Activated T-helper 1 cell treated with anti-CD3 and anti-CD28 coated beads, Interleukin-2, amount 50 U/mL, for 16 hours (primary cell): ENCODE results near the gene PTPRK.

Source experiments
- DNase-seq, 2 donors: peaks; one replicate each; pipeline ENCODE4 v3.0.0-alpha.2; 2020; ENCODE audit warnings: low read depth in 1 of 2, low spot score in 1 of 2

PTPRK gene

DNA sequence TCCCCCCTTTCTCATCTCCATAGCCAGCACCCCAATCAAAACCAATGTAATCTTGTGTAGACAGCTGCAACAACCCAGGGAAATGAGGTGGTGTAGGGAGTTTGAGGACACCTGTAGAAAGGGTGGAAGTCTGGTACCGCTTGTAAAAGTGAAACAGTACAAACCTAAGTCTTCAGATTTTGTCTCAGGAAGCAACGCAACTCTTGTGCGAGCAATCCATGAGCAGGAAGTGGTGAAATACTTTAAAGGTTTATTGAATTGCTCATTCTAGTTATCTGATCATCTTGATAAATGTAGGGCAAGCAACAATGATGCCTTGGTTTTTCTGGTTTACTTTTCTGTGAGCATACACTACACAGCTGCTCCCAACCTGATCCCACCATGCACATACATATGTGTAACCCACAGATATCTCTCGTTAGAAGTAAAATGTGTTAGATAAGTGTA is 548.4 kb downstream of the PTPRK start:
- peak in 1 of 2 donors; percentile 30 for DNase-seq

DNA sequence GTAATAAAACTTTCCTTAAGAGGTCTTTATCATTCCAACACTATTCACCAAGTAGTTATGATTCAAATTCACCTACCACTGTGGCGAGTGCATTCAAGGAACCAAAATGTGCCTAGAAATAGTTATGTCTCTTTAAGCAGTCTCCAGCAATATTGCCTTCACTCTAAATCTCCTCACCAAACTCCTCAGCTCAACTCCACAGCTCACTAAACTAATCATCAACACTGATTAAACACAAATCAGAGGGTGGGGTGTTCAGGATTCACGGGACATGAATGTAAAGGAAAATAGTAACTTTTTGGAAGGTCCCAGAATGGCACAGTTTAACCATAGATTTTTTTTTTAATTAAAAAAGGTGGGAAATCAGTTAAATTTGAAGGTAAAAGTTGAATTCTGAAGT is 549.0 kb downstream of the PTPRK start:
- no peak for DNase-seq

DNA sequence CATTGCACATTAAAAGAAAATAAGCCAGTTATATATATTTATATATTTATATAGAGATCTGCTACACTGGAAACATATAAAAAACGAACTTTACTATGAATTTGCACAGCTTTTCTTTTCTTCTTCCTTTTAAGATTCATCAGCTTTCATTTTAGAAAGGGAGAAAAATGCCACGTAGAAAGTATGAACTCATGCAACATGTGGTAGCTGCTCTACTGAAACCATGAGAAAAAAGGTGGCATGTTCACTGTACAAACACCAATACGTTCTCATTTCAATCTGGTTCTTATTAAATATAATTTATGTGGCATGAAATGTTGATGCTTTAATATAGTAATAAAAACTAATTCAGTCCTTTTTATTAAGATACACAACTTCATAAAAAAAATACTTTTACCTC is 550.7 kb downstream of the PTPRK start:
- DNase-seq = no peak

DNA sequence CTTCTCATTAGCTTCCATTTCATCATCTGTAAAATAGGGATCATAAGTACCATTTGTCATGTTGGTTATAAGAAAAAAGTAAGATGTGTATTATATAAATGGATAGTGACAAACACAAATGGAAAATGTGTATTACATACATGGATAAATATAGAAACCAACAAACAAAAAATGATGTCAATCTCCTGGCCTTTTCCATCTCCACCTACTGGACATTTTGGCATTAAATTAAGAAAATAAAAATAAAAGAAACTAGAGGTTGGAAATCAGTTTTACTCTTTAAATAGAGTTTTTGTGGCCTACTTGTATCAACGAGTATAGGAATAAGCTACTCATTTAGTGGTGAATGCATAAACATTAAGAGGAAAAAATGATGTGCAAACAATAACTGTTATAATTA is 552.0 kb downstream of the PTPRK start:
- no peak for DNase-seq

DNA sequence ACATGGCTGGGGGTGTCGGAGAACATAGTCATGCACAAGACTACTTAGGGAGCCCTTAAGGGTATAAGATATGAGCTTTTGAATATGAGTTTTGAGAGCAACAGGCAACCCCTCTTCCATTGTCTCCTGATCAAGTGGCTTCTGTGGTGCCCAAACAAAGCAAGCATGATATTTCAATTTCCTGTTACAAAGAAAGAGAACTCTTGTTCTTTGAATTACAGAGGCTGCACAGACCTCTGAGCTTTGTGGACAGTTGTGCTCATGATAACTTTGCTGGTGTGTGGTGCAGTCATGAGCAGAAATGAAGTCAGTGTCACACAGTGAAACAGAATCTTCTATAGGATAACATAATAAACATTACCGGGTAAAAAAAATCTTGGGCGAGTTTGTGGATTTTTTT is 552.7 kb downstream of the PTPRK start:
- no peak for DNase-seq

DNA sequence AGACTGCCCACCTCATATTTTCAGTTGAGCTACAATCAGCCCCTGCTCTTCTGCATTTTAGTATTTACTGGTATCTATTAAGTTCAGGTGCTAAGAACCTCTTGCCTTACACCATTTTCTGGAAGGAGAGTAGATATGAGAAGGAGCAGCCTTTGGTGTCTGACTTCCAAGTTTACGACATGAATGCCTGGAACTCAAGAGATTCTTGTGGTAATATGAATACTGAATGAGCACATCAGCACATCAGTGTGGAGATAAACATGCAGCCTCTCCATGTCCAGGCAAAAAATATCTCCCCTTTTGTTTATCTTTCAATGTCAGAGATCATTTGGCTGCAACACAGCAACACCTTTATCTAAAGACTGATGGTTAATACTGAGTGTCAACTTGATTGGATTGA is 553.8 kb downstream of the PTPRK start:
- DNase-seq = no peak

DNA sequence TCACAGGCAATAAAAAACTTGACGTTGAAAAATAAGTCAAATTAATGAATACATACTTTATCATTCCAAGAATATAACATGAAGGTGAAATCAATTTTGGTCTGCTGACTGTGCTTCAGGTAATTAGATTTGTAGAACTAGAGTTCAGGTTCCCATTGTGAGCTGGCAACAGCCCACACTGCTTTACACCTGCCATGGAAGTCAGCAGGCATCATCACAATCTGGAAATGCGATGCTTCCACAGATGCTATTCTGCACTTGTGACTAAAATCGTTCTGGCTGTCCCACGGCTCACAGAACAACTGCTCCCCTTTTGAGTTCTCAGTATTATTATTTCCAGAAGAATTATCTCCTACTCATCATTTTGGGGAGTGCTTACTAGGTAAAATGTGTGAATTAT is 556.9 kb downstream of the PTPRK start:
- DNase-seq = no peak

DNA sequence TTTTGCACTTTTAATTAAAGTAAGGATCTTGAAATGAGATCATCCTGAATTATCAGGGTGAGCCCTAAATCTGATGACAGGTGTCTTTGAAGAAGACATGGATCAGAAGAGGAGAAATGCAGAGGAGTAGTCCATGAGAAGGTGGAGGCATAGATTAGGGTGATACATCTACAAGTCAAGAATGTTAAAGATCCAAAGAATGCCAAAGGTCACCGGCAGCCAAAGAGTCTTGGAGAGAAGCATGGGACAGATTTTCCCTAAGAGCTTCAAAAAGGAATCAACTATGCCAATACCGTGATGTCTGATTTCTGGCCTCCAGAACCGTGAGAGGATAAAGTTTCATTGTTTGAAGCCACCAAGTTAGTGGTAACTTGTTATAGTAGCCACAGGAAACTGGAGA is 560.5 kb downstream of the PTPRK start:
- no peak for DNase-seq

DNA sequence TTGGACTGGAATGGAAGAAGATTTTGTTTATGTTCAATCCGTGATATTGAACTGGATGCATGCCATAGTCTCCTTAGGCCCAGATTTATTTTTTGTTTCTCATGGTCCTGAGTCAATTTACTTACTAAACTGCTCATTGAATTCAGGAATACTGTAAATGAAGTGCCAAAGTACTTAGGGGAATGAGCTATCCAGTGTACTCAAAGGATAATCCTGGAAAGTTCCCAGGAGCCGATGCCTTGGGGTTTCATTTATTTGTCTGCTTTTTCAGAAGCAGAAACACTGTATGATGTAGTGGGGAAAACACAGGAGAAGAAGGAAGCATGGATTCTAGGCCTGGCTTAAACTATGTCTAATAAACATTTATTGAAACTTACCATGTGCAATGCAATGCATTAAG is 563.4 kb downstream of the PTPRK start:
- no peak for DNase-seq

DNA sequence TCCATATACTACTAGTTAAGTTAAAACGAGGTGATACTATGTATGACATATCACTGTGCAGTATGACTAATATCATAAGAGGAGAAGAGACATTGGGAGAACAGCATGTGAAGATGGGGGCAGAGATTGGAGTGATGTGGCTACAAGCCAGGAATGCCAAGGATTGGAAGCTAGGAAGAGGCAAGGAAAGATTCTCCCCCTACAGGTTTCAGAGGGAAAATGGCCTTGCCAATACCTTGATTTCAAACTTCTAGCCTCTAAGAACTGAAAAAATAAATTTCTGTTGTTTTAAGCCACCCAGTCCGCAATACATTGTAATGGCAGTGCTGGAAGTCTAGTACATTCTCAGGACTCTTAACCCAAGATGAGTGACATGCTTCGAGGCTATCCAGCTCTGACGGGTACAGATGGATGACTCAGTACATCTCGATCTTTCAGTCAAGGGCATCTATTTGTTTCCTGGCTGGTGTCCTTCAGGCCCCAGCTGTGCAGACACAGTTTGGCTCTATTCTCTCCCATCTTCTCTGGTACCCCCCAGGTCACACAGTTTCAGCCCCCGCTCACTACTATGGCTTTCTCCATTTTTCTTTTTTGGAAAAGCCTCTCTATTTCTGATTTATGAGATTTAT is 564.0 kb downstream of the PTPRK start:
- no peak for DNase-seq

DNA sequence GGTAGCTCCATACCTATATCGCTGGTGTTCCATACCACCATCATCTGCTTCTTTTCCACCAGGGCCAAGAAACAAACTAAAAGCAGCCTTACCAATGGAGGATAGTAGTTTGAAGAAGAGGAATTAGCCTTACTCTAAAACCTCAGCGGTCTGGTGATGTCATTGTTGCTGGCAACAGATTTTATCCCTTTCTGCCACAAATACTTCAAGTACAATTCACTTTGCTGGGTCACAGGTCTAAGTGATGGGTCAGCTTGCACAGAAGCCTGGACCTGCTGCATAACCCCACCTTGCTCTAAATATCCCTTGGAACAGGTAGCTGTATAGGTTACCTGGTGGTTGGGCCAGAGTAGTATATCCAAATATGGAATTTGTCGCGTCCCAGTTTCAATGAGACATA is 566.3 kb downstream of the PTPRK start:
- no peak for DNase-seq

DNA sequence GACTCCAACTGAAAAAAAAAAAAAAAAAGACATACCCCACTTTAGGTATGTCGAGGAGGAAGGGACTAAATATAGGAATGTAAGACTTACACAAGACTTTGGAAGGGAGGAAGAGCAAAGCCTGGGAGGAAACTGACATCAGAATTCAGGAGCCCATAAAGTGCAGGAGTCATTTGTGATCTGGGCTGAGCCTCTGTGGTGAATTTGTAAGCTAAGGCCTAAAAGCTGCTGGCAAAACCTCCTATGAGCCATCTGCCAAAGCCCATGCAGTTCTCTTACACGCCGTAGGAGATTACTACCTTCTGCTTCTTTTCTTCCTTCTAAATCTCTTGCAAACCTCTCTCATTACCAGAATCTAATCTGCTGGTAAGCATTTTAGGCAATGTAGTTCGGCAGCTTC is 567.6 kb downstream of the PTPRK start:
- no peak for DNase-seq

DNA sequence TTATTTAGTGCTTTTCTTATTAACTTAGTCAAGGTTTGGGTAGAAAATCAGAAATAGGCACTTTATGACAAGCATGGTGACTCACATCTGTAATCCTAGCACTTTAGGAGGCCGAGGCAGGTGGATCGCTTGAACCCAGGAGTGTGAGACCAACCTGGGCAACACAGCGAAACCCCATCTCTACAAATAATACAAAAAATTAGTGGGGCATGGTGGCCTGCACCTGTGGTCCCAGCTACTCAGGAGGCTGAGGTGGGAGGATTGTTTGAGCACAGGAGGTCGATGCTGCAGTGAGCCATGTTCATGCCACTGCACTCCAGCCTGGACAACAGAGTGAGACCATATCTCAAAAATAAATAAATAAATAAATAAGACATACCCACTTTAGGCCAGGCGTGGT is 568.2 kb downstream of the PTPRK start:
- no peak for DNase-seq

DNA sequence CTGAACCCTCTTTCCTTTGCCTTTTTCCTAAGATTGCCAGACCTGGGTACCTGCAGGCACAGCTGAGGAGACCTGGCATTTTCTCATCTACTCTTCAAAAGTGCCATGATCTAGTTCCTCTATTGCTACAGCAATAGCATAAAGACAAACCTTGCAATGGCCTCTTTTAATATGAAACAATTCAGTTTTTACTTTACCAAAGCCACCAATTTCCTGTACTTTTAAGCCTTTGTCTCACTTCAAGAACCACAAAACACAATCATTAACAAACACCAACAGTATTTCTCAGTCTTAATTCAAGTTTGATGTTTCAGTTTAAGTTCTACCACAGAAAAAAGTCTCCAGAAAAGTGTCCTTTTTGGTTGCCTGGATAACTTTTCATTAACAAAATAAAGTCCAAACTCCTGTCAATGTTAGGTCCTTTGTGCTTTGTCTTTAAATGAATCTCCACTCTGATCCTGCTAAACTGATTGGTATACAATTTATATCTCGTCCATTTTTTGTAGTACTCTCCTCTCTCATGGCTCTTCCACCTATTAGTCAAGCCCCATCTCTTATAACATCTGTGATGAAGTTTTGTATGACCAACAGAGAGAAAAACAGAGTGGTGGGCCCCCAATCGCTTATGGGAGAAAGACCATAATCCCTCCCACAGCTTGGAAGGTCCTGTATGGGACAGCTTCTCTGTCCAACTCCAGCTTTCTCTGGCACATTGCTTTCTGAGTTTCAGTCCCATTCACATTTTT is 569.1 kb downstream of the PTPRK start:
- no peak for DNase-seq

DNA sequence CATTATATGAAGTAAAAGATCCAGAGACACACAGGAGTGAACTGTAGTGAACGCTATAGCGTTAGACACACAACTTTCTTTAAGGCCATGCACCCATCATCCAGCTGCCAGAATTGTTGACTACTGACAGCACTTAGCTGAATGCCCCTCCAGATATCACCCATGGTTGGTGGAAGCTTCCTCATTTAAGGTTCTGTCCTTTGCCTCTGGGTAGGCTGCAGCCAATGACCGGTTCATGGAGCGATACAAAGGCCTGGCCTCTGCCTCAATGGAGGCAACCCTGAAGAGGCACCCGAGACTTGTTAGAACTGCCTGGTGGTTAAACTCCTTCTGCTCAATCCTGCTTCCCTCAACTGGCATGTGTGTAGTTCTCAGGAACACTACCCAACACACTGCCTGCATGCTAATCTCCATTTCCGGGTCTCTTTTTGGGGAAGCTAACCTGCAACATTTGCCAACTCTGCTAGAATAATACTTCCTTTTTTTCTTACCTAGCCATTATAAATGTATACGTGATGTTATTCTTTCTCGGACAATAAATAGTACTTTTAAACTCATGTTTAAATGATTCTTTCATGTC is 569.7 kb downstream of the PTPRK start:
- DNase-seq = no peak

DNA sequence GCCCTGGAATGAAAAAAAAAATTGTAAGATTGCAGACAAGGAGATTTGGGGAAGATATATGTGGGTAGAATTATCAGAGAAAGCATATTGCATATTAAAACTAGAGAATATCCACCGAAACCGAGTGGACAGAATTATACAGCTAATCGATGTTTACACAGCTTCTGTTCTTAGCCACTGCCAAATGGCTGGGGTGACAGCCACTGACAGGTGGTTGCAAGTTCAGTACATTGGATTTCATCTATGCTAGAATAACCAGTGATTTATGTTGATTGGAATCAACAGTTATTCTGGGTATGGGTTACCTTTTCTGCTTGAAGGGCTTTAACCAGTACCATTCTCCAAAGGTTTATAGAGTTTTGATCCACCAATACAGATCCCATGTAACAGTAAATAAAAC is 571.1 kb downstream of the PTPRK start:
- DNase-seq = no peak

DNA sequence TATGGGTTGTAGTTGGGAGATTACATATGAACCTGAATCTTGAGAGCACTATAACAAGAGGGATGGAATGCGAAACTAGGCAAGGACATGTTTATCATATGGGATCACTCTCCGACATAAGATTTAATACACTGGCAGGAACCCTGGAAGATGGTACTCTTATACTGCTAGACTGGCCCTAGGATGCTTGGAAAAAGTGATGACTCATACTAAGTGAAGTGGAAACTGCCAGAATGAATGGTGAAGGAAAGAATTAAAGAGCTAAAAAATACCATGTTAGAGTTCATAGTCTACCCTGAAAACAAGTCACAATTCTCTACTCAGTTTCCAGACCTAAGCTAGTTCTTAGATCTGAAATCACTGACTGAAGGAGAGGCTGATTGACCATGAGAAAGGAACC is 574.0 kb downstream of the PTPRK start:
- no peak for DNase-seq

DNA sequence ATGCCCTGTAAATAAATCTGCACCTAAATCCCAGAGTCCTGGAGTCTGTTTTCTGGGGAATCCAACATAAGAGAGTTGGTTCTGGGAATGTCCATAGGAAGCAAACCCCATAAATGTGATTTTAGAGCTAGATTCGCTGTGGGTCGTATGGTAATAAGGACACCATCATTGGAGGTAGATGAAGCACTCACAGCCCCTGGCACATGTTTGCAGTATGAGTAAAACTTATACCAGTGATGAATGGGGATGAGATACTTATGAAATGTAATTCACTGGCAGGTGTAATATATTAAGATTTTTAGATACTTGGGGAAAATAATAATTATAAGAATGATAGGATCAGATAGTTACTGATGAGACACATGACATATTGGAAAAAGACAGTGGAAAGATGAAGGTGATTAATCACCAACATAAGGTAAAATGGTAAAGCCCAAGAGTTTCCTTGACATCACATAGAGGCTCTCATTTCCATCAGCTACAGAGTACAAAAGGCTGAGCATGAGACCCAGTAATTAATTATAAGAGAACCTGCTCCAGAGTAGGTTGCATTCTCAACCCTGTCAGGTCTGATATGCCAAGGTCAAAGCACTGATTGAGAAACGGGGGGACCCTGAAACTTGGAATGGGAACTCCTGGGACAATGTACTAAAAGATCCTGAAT is 574.8 kb downstream of the PTPRK start:
- DNase-seq = no peak

DNA sequence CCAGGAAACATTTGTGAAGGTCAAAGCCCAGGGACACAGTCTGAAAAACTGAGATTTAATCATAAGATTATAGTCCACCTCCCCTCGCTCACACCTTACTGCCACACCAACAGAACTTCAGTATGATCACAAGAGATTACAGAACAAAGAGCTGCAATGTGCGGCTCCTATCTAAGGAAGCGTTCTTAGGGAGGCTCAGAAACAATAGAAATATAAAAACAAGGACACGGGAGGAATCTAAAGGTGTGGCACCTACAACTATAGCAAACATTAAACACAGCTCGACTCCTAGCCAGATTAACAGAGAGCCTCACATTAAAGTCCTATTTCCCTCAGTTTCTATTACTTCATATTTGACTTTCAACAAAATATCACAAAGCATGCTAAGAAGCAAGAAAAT is 579.2 kb downstream of the PTPRK start:
- no peak for DNase-seq

DNA sequence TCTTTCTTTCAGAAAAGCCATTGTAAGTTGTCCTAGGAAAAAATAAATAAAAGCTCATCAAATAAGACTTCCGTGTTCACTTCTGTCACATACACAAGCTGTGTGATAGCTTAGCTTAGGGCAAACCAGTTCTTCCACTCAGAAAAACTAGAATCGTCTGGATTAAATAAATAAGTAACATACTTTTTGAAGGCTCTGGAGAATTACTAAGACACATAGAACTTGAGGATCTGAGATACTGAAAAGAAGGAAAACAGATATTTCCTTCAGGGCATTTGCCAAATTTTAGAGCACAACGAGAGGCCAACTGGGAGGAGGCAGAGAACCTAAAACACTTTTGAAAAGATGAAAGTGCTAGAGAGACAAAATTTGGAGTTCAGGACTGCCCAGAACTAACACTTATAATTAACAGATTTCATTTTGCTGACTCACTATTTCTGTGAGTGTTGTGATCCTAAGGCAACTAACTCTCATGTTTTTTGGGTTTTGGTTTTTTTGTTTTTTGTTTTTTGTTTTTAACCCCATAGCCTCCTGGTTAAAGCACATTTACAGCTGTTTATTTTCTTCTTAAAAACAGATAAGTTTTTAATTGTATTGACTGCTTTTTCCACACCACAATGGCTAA is 580.8 kb downstream of the PTPRK start:
- DNase-seq = no peak

DNA sequence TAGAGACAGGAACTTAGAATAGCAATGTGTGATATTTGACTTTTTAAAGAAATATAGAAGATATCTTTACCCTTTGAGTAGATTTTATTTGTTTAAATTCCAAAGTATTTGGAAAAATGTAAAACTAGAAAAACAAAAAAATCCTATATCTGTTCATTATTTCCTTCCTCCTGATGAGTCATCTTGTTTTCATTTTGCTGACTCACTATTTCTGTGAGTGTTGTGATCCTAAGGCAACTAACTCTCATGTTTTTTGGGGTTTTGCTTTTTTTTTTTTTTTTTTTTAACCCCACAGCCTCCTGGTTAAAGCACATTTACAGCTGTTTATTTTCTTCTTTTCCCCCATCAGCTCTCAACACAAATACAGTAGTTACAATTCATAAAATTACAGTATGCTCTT is 581.7 kb downstream of the PTPRK start:
- no peak for DNase-seq

DNA sequence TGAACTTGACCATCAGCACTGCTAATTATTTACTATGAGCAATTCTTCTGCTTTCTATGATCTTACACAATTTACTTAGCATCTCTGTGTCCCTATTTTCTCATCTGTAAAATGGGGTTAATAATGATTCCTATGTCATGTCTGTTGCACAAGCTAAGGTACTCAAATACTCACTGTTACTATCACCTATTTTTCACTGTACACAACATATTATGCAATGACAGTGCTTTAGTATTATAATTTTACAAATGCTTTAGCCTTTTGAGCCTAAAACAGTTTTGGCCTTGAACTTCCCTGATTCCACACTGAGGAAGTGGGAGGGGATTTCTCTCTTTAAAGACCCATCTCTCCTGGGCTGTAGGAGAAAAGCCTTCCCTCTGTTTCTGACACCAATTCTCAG is 582.7 kb downstream of the PTPRK start:
- no peak for DNase-seq
